K562 (cell line): ENCODE data around the gene KRT14. TPM values are rescaled to one million over a fixed set of nuclear protein-coding genes. Genes with fewer than 3 reads are reported as not detected.

ENCODE experiments used
- COPS2 ChIP-seq: fragments of 450-650 bp; conservative IDR thresholded peaks from 2 replicates; pipeline ENCODE4 v1.6.1; 2016; ENCODE audit warnings: mild to moderate bottlenecking, moderate library complexity
- GABPA ChIP-seq: fragments of 200-800 bp; sonication (Bioruptor generic); conservative IDR thresholded peaks from 2 replicates; pipeline ENCODE4 v1.6.1; 2016; ENCODE audit warnings: low read depth, missing genetic modification characterization, missing compliant biosample characterization
- MLLT1 ChIP-seq, 2 experiments: fragments of 450-650 bp; IDR thresholded peaks; 2 replicates each; pipeline ENCODE4 v1.6.1; 2016
- RBM15 ChIP-seq: fragments of 200-400 bp; formaldehyde crosslinking; IDR thresholded peaks from 2 replicates; pipeline ENCODE4 v1.6.1; 2018; ENCODE audit warnings: mild to moderate bottlenecking, low read length, moderate library complexity; ENCODE audit not compliant: insufficient read depth
- SRSF9 ChIP-seq: fragments of 200-400 bp; formaldehyde crosslinking; IDR thresholded peaks from 2 replicates; pipeline ENCODE4 v1.6.1; 2017; ENCODE audit warnings: low read depth, low read length, borderline replicate concordance
- ZNF639 ChIP-seq, 2 experiments: fragments of 200-800 bp in 1 of 2; sonication (Bioruptor generic) in 1 of 2; sonication (generic) in 1 of 2; formaldehyde crosslinking in 1 of 2; IDR thresholded peaks in 1 of 2; conservative IDR thresholded peaks in 1 of 2; 2 replicates each; pipeline versions ENCODE4 v1.5.0 to v1.6.1; 2016 to 2020; ENCODE audit warnings: missing compliant biosample characterization in 1 of 2, missing genetic modification characterization in 1 of 2, missing genetic modification reagents in 1 of 2
- polyA plus RNA-seq, 8 experiments: library from polyadenylated mRNA; depleted of rRNA in 4 of 8; stranded (reverse) in 5 of 8; unstranded in 3 of 8; fragments of >200 nt; fragmentation: Nextera tagmentation in 2 of 8; fragmentation: Illumina TruSeq in 1 of 8; extraction: Ambion mirVana in 2 of 8; extraction: Trizol in 1 of 8; gene quantifications; 2 replicates each; pipeline versions ENCODE4 v1.2.1 to v1.2.3, GENCODE V29; 2011 to 2014; ENCODE audit warnings: inconsistent platforms in 1 of 8, missing spikeins in 1 of 8
- total RNA-seq, 7 experiments: library from RNA; depleted of rRNA in 6 of 7; stranded (reverse); fragments of >200 nt in 6 of 7; fragmentation: Illumina TruSeq in 2 of 7; extraction: Trizol in 2 of 7; gene quantifications; 2 replicates each; pipeline versions ENCODE4 v1.2.1 to v1.2.3, GENCODE V29; 2011 to 2021; ENCODE audit warnings: low replicate concordance in 1 of 7
- TF ChIP-seq, protein P1 (sequence below): fragments of 450-650 bp; IDR thresholded peaks from 2 replicates; pipeline ENCODE4 v1.6.1; 2017; ENCODE audit warnings: antibody characterized with exemption, mild to moderate bottlenecking

Gene KRT14
- total and polyA plus RNA-seq, 9 of the 15 experiments (the other 6 are each of a cell fraction or from before 2014, with no cell fraction given) = 0.22 TPM; not detected in 8

DNA sequence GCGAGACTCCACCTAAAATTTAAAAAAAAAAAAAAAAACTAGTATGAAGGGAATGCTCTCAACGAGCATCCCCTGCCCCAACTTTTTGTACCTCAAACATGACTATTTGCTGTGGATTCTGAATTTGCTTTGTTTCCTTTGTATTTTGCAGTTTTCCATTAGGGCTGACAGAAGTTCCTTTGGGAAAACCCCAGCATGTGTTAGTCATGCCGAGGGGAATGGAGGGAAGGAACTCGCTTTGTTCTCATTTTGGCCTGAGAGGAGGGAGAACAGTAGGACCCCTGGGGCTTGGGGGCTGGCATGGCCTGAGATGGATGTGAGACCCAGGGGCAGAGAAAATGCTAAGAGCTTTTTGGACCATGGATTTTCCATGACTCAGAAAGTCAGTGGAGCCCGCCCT, 35.3 kb downstream of the KRT14 start (continued):
- TF ChIP-seq ZNF639 (CRISPR knock-in tag; conservative IDR thresholded peaks at IDR 0.05 in 1 of 2, IDR thresholded peaks at IDR 0.05 in 1 of 2) = no peak
- TF ChIP-seq MLLT1 (IDR thresholded peaks at IDR 0.05) = no peak
- TF ChIP-seq SRSF9 = no peak
- no peak for TF ChIP-seq GABPA (tag)
- TF ChIP-seq RBM15 = no peak
- TF ChIP-seq COPS2 = no peak
- TF ChIP-seq, protein P1, sequence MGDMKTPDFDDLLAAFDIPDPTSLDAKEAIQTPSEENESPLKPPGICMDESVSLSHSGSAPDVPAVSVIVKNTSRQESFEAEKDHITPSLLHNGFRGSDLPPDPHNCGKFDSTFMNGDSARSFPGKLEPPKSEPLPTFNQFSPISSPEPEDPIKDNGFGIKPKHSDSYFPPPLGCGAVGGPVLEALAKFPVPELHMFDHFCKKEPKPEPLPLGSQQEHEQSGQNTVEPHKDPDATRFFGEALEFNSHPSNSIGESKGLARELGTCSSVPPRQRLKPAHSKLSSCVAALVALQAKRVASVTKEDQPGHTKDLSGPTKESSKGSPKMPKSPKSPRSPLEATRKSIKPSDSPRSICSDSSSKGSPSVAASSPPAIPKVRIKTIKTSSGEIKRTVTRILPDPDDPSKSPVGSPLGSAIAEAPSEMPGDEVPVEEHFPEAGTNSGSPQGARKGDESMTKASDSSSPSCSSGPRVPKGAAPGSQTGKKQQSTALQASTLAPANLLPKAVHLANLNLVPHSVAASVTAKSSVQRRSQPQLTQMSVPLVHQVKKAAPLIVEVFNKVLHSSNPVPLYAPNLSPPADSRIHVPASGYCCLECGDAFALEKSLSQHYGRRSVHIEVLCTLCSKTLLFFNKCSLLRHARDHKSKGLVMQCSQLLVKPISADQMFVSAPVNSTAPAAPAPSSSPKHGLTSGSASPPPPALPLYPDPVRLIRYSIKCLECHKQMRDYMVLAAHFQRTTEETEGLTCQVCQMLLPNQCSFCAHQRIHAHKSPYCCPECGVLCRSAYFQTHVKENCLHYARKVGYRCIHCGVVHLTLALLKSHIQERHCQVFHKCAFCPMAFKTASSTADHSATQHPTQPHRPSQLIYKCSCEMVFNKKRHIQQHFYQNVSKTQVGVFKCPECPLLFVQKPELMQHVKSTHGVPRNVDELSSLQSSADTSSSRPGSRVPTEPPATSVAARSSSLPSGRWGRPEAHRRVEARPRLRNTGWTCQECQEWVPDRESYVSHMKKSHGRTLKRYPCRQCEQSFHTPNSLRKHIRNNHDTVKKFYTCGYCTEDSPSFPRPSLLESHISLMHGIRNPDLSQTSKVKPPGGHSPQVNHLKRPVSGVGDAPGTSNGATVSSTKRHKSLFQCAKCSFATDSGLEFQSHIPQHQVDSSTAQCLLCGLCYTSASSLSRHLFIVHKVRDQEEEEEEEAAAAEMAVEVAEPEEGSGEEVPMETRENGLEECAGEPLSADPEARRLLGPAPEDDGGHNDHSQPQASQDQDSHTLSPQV = no peak
